PC-3 (cell line): ENCODE data around the gene EPHB2. TPM values are rescaled to one million over a fixed set of nuclear protein-coding genes. Genes with fewer than 3 reads are reported as not detected.

Experiments used
- ATAC-seq: fragments of 200-7000 bp; cut with Tn5 transposase; 2 replicates; pipeline ENCODE4 v1.9.1; 2020; ENCODE audit warnings: mild to moderate bottlenecking, moderate library complexity
- BruUV-seq: library from RNA; stranded (reverse); fragments of 400-500 nt; replicated peaks from 2 replicates; lab custom pipeline; 2021; lab: Mats Ljungman, UMichigan
- CTCF ChIA-PET: fragments of 300-600 bp; sonication (Branson Sonifier 250); formaldehyde crosslinking; loops from one replicate; lab custom pipeline; 2022; ENCODE audit warnings: antibody characterized with exemption; lab: Charles Lee
- POLR2A ChIA-PET: fragments of 300-600 bp; sonication (Branson Sonifier 250); formaldehyde crosslinking; loops from one replicate; lab custom pipeline; 2022; ENCODE audit warnings: antibody characterized with exemption; ENCODE audit not compliant: unreplicated experiment; lab: Charles Lee
- DNase-seq: peaks from one replicate; pipeline ENCODE4 v3.0.0-alpha.2; 2015
- H2AFZ ChIP-seq: fragments of 300-600 bp; sonication (generic); 2 replicates; pipeline ENCODE4 v1.6.0; 2016; ENCODE audit warnings: antibody characterized with exemption, low read length
- H3F3A ChIP-seq: fragments of 300-600 bp; sonication (generic); one replicate; pipeline ENCODE4 v1.6.0; 2017; ENCODE audit warnings: antibody characterized with exemption, low read length, control low read depth, mild to moderate bottlenecking; ENCODE audit not compliant: unreplicated experiment
- H3K27ac ChIP-seq: fragments of 300-600 bp; sonication (generic); 2 replicates; pipeline ENCODE4 v1.5.1; 2016; ENCODE audit warnings: mild to moderate bottlenecking, low read length
- H3K27me3 ChIP-seq: fragments of 300-600 bp; sonication (generic); 2 replicates; pipeline ENCODE4 v1.6.1; 2016; ENCODE audit warnings: low read length, mixed read lengths
- H3K36me3 ChIP-seq: fragments of 300-600 bp; sonication (generic); 2 replicates; pipeline ENCODE4 v1.6.1; 2016; ENCODE audit warnings: low read depth, mixed run types, low read length, mixed read lengths
- H3K4me1 ChIP-seq: fragments of 300-600 bp; sonication (generic); 2 replicates; pipeline ENCODE4 v1.5.1; 2016; ENCODE audit warnings: low read length; ENCODE audit not compliant: insufficient read depth
- H3K4me2 ChIP-seq: fragments of 300-600 bp; sonication (generic); 2 replicates; pipeline ENCODE4 v1.6.0; 2016; ENCODE audit warnings: low read length
- H3K4me3 ChIP-seq: fragments of 300-600 bp; sonication (generic); 2 replicates; pipeline ENCODE4 v1.5.1; 2016; ENCODE audit warnings: mild to moderate bottlenecking, low read length, mixed read lengths
- H3K79me2 ChIP-seq: fragments of 300-600 bp; sonication (generic); 2 replicates; pipeline ENCODE4 v1.6.1; 2017; ENCODE audit warnings: low read length, mixed read lengths
- H3K9ac ChIP-seq: fragments of 300-600 bp; sonication (generic); 2 replicates; pipeline ENCODE4 v1.6.0; 2016; ENCODE audit warnings: mild to moderate bottlenecking, low read length
- H3K9me2 ChIP-seq: fragments of 300-600 bp; sonication (generic); replicated peaks from 2 replicates; pipeline ENCODE4 v1.6.1; 2016; ENCODE audit warnings: mixed run types, low read length, mixed read lengths
- H3K9me3 ChIP-seq: fragments of 300-600 bp; sonication (generic); 2 replicates; pipeline ENCODE4 v1.6.1; 2016; ENCODE audit warnings: low read length, mixed read lengths
- H4K20me1 ChIP-seq: fragments of 300-600 bp; sonication (generic); 2 replicates; pipeline ENCODE4 v1.6.1; 2016; ENCODE audit warnings: low read length, mixed read lengths
- CTCF ChIP-seq: fragments of 300-600 bp; sonication (generic); conservative IDR thresholded peaks from 2 replicates; pipeline ENCODE4 v1.5.1; 2017; ENCODE audit warnings: antibody characterized with exemption, low read depth, mild to moderate bottlenecking, low read length
- EZH2 ChIP-seq: fragments of 300-600 bp; sonication (generic); IDR thresholded peaks from one replicate; pipeline ENCODE4 v1.6.1; 2017; ENCODE audit warnings: antibody characterized with exemption, mild to moderate bottlenecking, low read length; ENCODE audit not compliant: unreplicated experiment
- EZH2phosphoT487 ChIP-seq: fragments of 300-600 bp; sonication (generic); IDR thresholded peaks from 2 replicates; pipeline ENCODE4 v1.6.1; 2018; ENCODE audit warnings: mild to moderate bottlenecking, antibody characterized with exemption, low read length, borderline replicate concordance
- intact Hi-C: fragments of 100-400 bp; cut with micrococcal nuclease; formaldehyde crosslinking; loops from 2 replicates; pipeline ENCODE4 v1.9.0; 2023
- total RNA-seq: library from RNA; depleted of rRNA; stranded (reverse); fragments of >200 nt; gene quantifications from 2 replicates; pipeline ENCODE4 v1.2.3, GENCODE V29; 2014

EPHB2 gene
- total RNA-seq, 1 experiment from 2014 or later, result 23.2 TPM

GRCh38 chr1:22791831-22792347, 81.2 kb downstream of the EPHB2 start:
- ChIA-PET CTCF (no interaction called here), POLR2A (interaction anchor here (0.6 kb wide), 1 partner anchor 176 kb away, joined by 3 read pairs; no protein-coding TSS in a partner anchor)
- Histone ChIP-seq H3K4me1 (no peaks in the 10 kb centered on the region), H3K27ac (no peak overlapping the region), H3K9me3 (no peaks in the 10 kb centered on the region), H3K4me3 (no peak overlapping the region), H3K4me2 (no peak overlapping the region), H3K79me2 (no peaks in the 10 kb centered on the region), H3K27me3 (no peaks in the 10 kb centered on the region), H3F3A (no peaks in the 10 kb centered on the region), H3K36me3 (no peaks in the 10 kb centered on the region), H4K20me1 (no peaks in the 10 kb centered on the region), H3K9ac (no peak overlapping the region), H2AFZ (no peak overlapping the region), H3K9me2 (no peaks in the 10 kb centered on the region)
- TF ChIP-seq EZH2phosphoT487, result no peak
- no peak for TF ChIP-seq EZH2
- no peak for TF ChIP-seq CTCF
- no peak for ATAC-seq
- intact Hi-C loops, result no loop called here
- DNase-seq, result no peak
- no TSS peak for BruUV-seq

GRCh38 chr1:22792396-22793160, 81.9 kb downstream of the EPHB2 start:
- H3K27me3 ChIP-seq, result no peaks in the 10 kb centered on the region
- H3K9me3 ChIP-seq, result no peaks in the 10 kb centered on the region
- ATAC-seq (no peak), DNase-seq (no peak)
- intact Hi-C loops, result no loop called here
- H3K4me3 ChIP-seq, result no peak overlapping the region
- ChIA-PET CTCF (interaction anchor here (0.5 kb wide), 1 partner anchor 306 kb away, joined by 3 read pairs; no protein-coding TSS in a partner anchor), POLR2A (no interaction called here)
- no peaks in the 10 kb centered on the region for H3K4me1 ChIP-seq
- no peaks in the 10 kb centered on the region for H4K20me1 ChIP-seq
- no peak overlapping the region for H2AFZ ChIP-seq
- H3K9ac ChIP-seq, result no peak overlapping the region
- BruUV-seq, result no TSS peak
- H3K4me2 ChIP-seq, result no peak overlapping the region
- H3K9me2 ChIP-seq, result no peaks in the 10 kb centered on the region
- no peaks in the 10 kb centered on the region for H3F3A ChIP-seq
- no peaks in the 10 kb centered on the region for H3K79me2 ChIP-seq
- H3K27ac ChIP-seq, result no peak overlapping the region
- TF ChIP-seq EZH2, result no peak
- no peak for TF ChIP-seq EZH2phosphoT487
- no peak for TF ChIP-seq CTCF
- no peaks in the 10 kb centered on the region for H3K36me3 ChIP-seq

- ATAC-seq (no peak), DNase-seq (no peak)
- no peaks in the 10 kb centered on the region for H3K4me1 ChIP-seq
- ChIA-PET CTCF (no interaction called here), POLR2A (interaction anchor here (0.5 kb wide), 1 partner anchor 985 kb away, joined by 6 read pairs; the partner anchor contains the start of gene PITHD1)
- H3K79me2 ChIP-seq, result no peaks in the 10 kb centered on the region
- no peaks in the 10 kb centered on the region for H3K9me2 ChIP-seq
- H3K4me3 ChIP-seq, result no peak overlapping the region
- H2AFZ ChIP-seq, result no peak overlapping the region
- H4K20me1 ChIP-seq, result no peaks in the 10 kb centered on the region
- intact Hi-C loops, result no loop called here
- no peaks in the 10 kb centered on the region for H3K27me3 ChIP-seq
- H3K9ac ChIP-seq, result no peak overlapping the region
- no peaks in the 10 kb centered on the region for H3K9me3 ChIP-seq
- no peak overlapping the region for H3K27ac ChIP-seq
- TF ChIP-seq EZH2phosphoT487, result no peak
- TF ChIP-seq CTCF, result no peak
- no peak for TF ChIP-seq EZH2
- H3F3A ChIP-seq, result no peaks in the 10 kb centered on the region
- no peaks in the 10 kb centered on the region for H3K36me3 ChIP-seq
- BruUV-seq, result no TSS peak
- H3K4me2 ChIP-seq, result no peak overlapping the region
These were observed 83.0 kb downstream of the EPHB2 start for GRCh38 chr1:22793647-22794046.
